Muscle of arm (tissue), 14 donors: ENCODE measurements around the gene AVPI1. TPM values are rescaled to one million over a fixed set of nuclear protein-coding genes. Genes with fewer than 3 reads are reported as not detected.

ENCODE experiments used
- DNase-seq: peaks from one replicate; pipeline ENCODE4 v3.0.0-alpha.2; 2013
- long read RNA-seq, 11 donors: transcript quantifications; one replicate each; lab custom pipeline, GENCODE V29; 2026
- polyA plus RNA-seq, 12 donors: library from polyadenylated mRNA; unstranded; fragments of 120-200 nt; gene quantifications; one replicate each; pipeline ENCODE4 v1.2.1, GENCODE V29; 2013; ENCODE audit not compliant: insufficient read length in 12 of 12

AVPI1 gene, protein sequence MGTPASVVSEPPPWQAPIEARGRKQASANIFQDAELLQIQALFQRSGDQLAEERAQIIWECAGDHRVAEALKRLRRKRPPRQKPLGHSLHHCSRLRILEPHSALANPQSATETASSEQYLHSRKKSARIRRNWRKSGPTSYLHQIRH
- polyA plus RNA-seq: 10 to 100 TPM in 1 of 12 donors, 1 to 10 TPM in 10, not detected in 1; 2.9 to 12.8 (median 4.0) TPM
- long read RNA-seq, donor 1, transcript AVPI1-201 (3 exons, 1,457 nt): major isoform, 18 of 26 reads
- long read RNA-seq, donor 1, partial matches to known transcripts: 0 of 26 reads
- long read RNA-seq, donor 1, other reads (novel, unspliced or antisense): 8 of 26 reads
- long read RNA-seq, donor 2, transcript AVPI1-201 (3 exons, 1,457 nt): major isoform, 5 of 5 reads
- long read RNA-seq, donor 2, partial matches to known transcripts: 0 of 5 reads
- long read RNA-seq, donor 2, other reads (novel, unspliced or antisense): 0 of 5 reads
- long read RNA-seq, donor 3, partial matches to known transcripts: 6 of 6 reads
- long read RNA-seq, donor 3, other reads (novel, unspliced or antisense): 0 of 6 reads
- long read RNA-seq, donor 4: 0 reads
- long read RNA-seq, donor 5: 0 reads
- long read RNA-seq, donor 6, transcript AVPI1-201 (3 exons, 1,457 nt): major isoform, 9 of 9 reads
- long read RNA-seq, donor 6, partial matches to known transcripts: 0 of 9 reads
- long read RNA-seq, donor 6, other reads (novel, unspliced or antisense): 0 of 9 reads
- long read RNA-seq, donor 7, partial matches to known transcripts: 0 of 4 reads
- long read RNA-seq, donor 7, other reads (novel, unspliced or antisense): 0 of 4 reads
- long read RNA-seq, donor 8, partial matches to known transcripts: 0 of 8 reads
- long read RNA-seq, donor 8, other reads (novel, unspliced or antisense): 5 of 8 reads
- long read RNA-seq, donor 9, partial matches to known transcripts: 0 of 1 reads
- long read RNA-seq, donor 9, other reads (novel, unspliced or antisense): 0 of 1 reads
- long read RNA-seq, donor 10, transcript AVPI1-201 (3 exons, 1,457 nt): major isoform, 6 of 6 reads
- long read RNA-seq, donor 10, partial matches to known transcripts: 0 of 6 reads
- long read RNA-seq, donor 10, other reads (novel, unspliced or antisense): 0 of 6 reads
- long read RNA-seq, donor 11, transcript AVPI1-201 (3 exons, 1,457 nt): major isoform, 5 of 5 reads
- long read RNA-seq, donor 11, partial matches to known transcripts: 0 of 5 reads
- long read RNA-seq, donor 11, other reads (novel, unspliced or antisense): 0 of 5 reads

- DNase-seq: peak; percentile 92
Measured at GRCh38 chr10:97686962-97687784, at the start of gene AVPI1. Gene AVPI1, minus strand, starts transcription at chr10:97687241. Its CDS starts 7,336 bp downstream, at chr10:97679905.

GRCh38 chr10:97736403-97736901 is 49.4 kb upstream of the AVPI1 start:
- no peak for DNase-seq

DNA sequence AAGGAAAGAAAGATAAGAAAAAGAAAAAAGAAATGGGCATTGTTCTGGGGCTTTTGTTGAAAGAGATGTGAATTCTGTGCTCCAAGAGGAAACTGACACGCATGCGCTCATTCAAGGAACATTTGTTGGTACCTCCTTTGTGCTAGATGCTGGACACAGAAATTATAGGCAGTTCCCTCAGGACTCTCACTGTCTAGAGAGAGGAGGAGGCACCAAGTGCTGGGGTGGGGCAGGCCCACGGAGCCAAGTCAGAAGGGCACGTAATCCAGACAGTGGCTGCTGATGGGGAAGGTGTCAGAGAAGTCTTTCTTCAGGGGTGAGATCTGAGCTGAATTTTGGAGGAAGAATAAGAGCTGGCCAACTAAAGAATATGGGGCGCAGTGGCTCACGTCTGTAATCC is 47.0 kb upstream of the AVPI1 start:
- DNase-seq: no peak

DNA sequence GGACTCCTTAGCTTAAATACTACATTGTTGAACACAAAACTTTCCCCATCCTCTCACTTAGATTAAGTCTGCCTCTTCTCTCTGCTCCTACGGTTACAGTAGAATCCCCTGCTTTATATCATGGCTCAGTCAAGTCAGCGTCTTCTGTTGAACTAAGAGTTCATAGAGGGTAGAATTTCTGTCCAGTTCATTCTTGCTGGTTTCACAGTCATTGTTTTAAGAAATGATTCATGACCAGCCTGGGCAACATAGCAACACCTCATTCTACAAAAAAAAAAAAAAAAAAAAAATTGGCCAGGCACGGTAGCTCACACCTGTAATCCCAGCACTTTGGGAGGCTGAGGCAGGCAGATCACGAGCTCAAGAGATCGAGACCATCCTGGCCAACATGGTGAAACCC is 46.2 kb upstream of the AVPI1 start:
- no peak for DNase-seq

- no peak for DNase-seq
Measured at GRCh38 chr10:97732052-97732359, 45.0 kb upstream of the AVPI1 start.

GRCh38 chr10:97731346-97732051 is 44.5 kb upstream of the AVPI1 start:
- DNase-seq: peak; percentile 77

- no peak for DNase-seq
Measured at GRCh38 chr10:97729014-97729413, 42.0 kb upstream of the AVPI1 start.

GRCh38 chr10:97726636-97727178 is 39.7 kb upstream of the AVPI1 start:
- peak; percentile 62 for DNase-seq

DNA sequence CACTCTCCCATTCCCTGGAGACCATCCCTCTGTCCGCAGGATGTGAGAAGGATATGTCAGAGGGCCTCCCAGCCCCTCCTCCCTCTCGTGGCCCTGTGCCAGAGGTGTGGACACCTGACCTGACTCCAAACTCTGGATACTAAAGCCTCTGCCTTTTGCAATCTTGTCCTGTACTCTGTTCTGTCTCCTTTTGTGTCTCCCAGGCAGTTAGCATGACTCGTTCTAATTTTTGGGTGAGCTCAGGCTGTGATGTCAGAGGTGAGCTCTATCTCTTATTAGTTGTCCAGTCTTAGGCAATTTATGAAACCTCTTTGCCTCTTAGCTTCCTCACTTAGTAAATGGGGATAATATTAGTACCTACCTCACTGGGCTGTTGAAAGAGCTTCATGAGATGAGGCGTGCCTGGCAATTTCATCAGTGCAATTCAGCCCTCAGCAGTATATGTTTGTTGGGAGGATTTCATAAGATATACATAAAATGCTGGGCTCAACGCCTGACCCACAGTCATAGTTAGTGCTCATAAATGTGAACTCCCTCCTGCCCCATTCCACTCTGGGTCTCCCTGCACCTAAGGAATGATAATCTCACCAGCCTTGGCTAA is 37.4 kb upstream of the AVPI1 start:
- DNase-seq: no peak

DNA sequence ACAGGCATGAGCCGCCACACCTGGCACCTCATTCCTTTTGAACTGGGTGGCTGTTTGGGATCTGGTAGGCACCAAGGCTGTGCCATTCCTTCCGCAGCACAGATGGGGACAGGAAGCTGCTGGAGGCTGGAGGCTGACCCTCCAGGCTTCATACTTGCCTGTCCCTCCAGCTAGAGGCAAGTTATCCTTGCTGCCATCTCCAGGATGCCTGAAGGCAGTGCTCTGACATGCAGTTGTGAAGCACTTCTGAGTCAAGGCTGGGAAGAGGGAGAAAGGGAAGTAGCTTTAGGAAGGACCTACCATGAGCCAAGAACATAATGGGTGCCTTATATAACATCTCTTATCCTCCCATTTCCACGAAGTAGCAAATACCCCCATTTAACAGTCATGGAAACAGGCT is 36.0 kb upstream of the AVPI1 start:
- no peak for DNase-seq

GRCh38 chr10:97721871-97722780 is 35.1 kb upstream of the AVPI1 start:
- DNase-seq: no peak

DNA sequence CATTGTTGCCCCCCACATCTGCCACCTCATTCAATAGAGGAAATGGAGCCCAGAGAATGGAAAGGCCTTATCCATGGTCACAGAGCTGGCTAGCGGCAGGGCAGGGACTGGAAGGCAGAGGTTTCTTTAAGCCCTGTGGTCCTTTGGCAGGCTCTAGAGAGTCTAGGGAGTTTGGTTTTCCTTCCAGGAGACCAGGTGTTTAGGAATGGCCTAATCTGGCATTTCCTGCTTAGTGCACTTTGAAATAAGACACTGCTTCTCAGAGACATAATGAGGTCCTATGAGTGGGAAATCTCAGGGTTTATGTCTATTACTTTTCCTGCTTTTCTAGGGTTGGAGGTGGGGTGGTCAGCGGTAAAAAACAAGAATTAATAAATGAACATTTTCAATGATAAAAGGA is 32.6 kb upstream of the AVPI1 start:
- DNase-seq: no peak

- DNase-seq: no peak
Measured at GRCh38 chr10:97718659-97719142, 31.7 kb upstream of the AVPI1 start.

DNA sequence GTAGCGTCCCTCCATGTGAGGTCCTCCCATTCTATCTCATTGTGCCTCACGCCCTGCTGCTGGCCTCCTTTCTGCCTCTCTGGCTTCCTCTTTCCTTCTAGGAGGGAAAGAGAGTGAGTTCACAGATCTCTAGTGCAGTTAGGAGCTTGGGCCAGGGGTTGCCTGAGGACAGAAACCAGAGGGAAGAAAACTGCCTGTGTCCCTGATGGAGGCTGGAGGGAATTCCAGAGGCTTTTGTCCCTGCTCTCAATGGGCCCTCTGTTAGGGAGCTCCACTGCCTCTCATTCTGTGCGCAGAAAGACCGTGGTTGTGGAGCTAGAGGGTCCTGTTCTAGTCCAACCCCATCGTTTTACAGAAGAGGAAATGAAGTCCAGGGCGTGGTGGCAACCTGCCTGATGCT is 31.1 kb upstream of the AVPI1 start:
- no peak for DNase-seq

DNA sequence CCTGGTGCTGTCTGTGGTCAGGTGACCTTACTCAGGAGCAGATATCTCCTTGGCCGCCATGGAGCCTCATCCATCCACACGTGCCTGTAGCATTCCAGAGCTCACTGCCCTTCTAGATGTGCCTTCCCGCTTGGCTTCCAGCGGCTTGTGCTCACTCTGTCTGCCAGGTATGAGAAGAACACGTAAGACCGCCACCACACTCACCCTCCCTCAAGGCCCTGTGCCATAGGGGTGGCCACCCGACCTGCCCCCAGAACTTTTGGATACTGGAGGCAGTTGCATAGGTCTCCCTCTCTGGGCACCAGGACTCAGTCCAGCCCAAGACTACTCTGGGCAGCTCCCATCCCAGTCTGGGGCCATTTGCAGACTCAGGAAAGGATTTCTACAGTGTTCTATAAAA is 30.6 kb upstream of the AVPI1 start:
- no peak for DNase-seq

- no peak for DNase-seq
Measured at GRCh38 chr10:97715259-97715874, 28.3 kb upstream of the AVPI1 start.

DNA sequence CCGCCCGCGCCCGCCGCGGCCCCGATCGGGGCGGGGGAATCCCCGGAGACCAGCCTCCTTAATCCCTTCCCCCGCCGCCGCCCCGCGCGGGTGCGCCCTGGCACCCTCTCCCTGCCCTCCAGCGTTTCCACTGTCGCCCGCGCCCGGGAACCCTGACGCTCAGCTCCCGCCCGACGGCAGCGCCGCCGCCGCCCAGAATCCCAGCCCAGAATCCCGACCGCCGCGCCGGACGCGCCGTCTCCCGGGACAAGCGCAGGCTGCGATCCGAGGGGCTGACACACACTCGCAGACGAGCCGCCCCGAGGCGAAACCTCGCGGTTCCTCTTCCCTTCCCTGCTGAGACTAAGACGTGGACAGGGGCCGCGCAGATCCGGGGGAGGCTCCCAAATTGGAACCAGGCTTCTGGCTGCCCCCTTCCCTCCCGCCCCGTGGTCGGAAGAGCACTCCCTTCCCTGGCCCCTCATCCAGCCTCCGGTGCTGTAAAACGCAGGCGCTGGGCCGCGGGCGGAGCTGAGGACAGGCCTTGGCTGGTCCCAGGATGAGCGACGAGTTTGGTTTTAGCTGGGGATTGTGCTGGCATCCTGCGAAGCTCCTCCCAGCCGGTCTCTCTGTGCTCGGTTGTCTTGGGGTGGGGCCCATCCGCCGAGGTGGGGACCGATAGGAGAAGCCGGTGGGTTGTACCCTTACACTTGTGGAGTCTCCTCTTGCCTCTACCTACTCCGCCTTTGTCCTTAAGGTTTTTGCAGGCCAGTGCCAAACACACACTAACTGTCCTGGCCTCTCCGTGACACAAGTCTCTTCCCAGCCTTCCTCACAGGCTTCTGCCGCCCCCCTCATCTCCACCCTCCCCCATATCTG is 27.6 kb upstream of the AVPI1 start:
- DNase-seq: peak; percentile 87
